Measurements from ENCODE around the gene CYP11A1.

The CYP11A1 gene

DNA sequence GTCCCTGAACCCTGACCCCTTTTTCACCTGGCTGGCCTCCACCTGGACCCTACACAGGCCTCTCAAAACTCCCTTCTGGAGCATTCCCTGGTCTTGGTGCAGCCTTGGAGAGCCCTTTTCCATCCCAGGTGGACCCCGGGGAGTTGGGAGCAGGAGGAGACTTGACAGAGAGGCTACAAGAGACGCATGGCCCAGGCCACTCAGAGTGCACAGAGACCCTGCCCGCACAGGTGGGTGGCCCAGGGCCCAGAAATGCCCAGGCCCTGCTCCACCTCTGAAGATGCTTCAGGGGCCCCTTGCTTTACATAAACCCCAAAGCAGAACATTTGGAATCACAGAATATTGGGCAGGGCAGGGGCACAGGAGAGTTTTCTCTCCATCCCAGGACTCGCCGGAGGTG is 34.4 kb downstream of the CYP11A1 start:
- Histone ChIP-seq H3K4me3 (no peak overlapping the region), H3K27ac (no peak overlapping the region)

DNA sequence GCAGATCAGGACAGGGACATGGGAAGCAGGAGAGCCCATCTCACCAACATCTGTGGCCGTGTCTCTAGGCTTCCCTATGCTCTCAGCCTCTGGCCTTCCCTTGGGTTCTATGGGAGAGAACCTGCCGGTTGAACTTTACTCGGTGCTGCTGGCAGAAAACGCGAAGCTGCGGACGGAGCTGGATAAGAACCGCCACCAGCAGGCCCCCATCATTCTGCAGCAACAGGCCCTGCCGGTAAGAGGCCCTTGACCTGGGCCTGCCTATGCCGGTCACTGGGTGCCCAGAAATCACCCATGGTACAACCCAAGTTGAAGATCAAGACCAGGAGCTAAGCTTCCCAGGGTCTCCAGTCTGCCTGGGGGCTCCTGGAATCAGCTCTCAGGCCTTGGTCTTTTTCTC is 34.8 kb downstream of the CYP11A1 start:
- H3K4me3 ChIP-seq, result no peak overlapping the region
- H3K27ac ChIP-seq, result no peak overlapping the region

DNA sequence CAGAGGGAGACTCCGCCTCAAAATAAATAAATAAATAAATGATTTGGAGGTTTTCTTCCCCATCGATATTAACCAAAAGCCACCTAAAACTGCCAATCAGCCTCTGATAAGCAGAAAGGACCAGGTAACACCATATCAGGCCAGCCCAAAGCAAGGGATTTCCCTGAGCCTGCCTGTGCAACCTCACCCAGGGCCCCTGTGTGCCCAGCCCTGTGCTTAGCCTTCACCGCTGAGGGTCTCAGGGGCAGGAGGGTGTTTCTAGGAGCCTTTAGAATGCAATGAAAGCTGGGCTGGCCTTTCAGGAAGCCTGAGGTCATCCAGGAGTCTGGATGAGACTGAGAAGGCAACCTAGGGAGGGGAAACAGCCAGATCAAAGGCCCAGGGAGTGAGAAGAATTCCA is 35.4 kb downstream of the CYP11A1 start:
- Histone ChIP-seq H3K27ac (no peak overlapping the region), H3K4me3 (no peak overlapping the region)

DNA sequence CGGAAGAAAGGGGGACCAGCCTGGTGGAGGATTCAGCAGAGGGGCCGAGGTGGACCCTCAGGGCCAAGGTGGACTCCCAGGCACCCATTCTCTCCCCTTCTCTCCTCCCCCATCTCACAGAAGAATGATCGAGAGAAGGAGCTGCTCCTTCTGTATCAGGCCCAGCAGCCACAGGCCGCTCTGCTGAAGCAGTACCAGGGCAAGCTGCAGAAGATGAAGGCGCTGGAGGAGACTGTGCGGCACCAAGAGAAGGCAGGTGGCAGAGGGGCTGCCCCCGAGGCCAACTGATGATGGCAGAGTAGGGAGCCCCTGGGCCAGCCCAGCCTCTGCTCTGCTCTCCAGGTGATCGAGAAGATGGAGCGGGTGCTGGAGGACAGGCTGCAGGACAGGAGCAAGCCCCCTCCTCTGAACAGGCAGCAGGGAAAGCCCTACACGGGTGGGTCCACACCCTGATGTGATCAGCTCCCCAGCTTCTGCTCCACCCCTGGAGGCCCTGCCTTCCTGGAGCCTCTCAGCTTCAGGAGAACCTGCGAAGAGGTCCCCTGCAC is 36.5 kb downstream of the CYP11A1 start:
- no peak overlapping the region for H3K27ac ChIP-seq
- H3K4me3 ChIP-seq, result no peak overlapping the region

DNA sequence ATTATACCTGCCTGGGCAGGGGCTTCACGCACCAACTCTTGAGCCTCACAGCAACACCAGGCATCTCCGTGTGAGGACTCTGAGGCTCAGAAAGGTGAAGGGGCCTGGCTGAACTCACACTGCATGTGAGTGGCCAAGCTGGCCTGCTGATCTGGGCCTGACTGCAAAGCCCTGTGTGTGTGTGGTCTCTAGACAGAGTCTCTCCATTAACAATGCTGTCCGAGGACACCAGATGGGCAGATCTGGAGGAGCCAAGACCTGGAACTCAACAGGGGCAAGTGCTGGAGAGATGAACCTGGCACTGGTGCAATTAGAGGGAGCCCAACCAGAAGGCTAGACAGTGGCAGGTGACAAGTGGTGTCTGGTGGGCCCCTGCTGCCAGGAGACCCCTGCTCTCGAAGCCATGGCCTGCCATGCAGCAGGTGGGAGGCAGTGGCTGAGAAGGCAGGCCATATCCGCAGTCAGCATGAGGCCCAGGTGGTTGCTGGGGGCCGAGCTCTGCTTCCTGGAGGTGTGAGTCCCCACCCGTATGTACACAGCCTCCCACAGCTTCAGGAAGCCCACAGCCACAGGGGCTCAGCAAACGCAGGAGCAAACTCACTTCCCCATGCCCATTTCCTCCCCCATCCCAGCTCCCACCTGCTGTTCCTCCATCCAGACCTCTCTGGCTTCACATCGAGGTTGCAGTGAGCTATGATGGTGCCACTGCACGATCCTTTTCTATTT is 39.0 kb downstream of the CYP11A1 start:
- H3K27ac ChIP-seq, result no peak overlapping the region
- H3K4me3 ChIP-seq, result no peak overlapping the region

DNA sequence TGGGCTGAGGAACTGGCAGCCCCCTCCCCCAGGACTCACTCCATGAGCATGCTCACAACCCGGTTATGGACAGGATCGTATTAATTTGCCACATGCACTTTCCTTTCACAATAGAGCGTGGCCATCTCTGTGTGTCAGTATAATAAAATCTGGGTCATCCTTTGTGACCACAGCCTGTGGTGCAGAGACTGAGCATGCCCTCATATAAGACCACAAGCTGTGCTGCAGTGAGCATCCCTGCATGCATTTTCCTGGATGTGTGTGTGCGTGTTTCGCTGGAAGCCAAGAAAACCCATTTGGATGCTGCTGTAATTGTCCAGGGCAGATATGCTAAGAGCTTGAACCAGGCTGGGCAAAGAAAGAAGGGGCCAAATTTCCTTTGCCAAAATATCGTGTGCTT is 39.7 kb downstream of the CYP11A1 start:
- Histone ChIP-seq H3K27ac (no peak overlapping the region), H3K4me3 (no peak overlapping the region)

DNA sequence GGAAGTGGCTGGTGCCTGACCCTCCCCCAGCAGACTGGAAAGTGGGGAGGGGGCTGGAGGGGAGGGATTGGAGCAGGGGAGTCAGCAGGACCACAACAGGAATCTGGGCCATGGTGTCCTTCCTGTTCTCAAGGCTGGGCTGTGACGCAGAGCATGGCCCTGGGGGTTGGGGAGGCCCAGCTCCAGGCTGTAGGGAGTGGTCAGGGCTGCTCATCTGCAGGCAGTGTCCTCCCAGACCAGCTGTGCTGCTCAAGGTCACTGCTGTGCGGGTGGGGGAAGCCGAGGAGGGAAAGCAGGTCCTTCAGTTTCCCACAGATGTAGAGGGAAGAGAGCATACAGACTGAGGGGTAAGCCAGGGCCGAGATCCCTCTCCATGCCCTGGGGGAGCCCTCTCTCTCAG is 40.7 kb downstream of the CYP11A1 start:
- Histone ChIP-seq H3K27ac (no peak overlapping the region), H3K4me3 (no peak overlapping the region)

DNA sequence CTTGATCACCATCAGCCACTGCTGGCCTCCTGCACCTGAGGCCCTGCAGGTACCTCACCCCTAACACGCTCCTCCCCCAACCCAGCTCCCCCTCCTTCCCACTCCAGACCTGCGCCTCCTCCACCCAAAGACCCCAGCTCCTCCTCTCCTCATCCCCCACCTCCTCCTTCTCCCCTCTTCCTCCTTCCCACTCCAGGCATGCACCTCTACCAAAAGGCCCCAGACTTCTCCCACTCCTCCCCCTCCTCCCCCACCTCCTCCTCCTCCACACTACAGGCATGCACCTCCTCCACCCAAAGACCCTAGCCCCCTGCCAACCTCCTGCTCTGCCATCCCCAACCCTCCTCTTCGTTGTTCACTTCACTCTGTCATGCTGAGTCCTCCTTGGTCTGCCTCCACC is 42.7 kb downstream of the CYP11A1 start:
- Histone ChIP-seq H3K4me3 (no peak overlapping the region), H3K27ac (no peak overlapping the region)

DNA sequence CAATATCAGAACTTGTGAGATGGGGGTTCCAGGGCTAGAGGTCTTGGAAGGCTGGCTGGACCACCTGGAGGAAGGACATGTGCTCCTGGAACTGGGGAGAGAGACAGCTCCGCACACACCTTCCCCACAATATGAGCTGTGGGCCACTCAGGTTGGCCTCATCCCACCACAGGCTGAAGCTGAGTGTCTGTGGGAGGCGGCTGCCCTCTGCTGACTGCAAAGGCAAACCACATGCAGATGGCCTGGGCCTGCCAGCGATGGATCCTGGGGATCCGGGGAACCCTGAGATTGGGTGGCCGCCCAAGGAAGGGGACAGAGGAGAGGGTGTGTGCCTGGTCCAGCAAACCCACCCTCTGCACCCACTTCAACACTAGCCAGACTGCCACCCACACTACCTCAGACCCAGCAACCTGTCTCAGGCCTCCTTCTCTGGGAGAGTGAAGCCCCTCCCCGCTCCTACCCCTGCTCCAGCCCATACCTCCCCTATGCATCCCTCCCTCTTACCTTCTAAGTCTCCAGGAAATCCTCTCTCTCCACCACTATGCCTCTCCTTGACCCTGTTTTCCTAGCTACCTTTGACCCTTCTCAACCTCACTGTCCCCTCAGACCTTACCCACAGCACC is 44.8 kb downstream of the CYP11A1 start:
- no peak overlapping the region for H3K27ac ChIP-seq
- H3K4me3 ChIP-seq, result no peak overlapping the region

DNA sequence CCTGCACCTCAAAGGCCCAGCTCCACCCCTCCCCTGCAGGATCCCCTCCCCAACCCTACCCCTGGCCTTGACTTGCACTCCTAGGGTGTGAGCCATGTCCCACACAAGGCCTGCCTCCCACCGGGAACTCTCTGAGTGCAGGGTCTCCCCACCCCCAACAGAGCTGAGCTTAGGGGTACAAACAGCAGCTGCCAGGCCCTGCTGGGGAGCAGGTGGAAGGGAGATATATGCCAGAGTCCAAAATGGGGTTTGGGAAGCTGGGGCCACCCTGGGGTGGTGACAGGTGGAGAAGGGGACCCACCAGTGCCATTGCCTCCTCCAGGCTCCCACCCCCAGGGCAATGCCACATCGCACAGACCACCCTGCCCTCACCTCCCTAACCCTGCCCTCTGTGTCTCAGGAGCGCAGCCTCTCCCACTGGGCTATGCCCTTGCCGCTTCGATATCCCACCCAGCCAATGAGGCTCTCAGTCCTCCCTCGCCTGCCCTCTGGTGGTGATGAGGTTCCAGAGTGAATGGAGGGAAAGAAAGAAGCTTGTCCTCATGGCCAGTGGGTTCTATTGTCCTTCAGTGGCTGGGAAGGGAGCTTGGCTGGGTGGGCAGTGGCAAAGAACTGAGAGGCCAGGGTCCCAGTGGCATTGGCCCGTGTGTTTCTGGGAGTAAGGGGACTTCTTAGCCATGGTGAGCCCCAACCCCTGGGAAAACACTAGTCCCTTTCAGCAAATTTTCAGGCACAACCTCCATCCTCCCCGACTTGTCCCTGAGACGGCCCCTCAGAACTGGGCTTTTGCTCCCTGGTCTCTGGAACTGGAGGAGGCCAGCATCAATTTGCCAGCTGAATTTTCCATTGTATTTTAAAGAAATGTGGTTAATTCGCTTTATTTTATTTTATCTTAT is 46.8 kb downstream of the CYP11A1 start:
- H3K4me3 ChIP-seq, result no peak overlapping the region
- peak overlapping the region in 2 of 21 experiments; percentile 22 to 77 for H3K27ac ChIP-seq

DNA sequence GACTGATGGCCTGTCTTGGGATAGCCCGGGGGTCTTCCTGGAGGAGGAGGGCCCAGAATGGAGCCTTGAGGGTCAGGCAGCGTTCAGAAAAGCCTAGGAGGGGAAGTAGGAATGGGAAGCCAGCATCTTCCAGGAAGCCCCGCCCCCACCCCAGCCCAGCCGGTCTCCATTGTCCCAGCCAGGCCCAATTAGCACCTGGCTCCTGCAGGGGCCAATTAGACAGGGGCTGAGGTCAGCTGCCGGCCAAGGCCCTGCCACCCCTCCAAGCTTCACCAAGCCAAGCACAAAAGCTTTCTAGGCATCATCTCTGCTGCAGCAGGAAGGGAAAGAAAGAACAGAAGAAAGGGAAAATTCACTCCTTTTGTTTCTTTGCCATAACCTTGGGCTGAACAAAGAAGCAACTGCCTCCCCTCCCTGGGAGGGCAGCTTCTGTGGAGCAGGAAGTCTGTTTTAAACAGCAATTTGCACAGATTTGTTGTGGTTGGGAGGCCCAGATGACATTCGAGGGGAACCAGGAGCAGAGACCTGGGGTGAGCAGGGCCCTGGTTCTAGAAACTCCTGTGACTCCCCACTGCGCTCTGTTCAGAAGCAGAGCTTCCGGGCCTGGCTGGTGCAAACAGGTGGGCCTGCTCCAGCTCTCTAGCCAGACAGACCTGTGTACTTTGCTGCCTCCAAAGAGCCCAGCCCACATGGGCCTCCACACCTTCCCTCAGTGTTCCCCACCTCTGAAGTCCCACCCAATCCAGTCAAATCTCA is 47.7 kb downstream of the CYP11A1 start:
- no peak overlapping the region for H3K4me3 ChIP-seq
- H3K27ac ChIP-seq, result peak overlapping the region in 5 of 21 experiments; percentile 7 to 79 (median 24)

DNA sequence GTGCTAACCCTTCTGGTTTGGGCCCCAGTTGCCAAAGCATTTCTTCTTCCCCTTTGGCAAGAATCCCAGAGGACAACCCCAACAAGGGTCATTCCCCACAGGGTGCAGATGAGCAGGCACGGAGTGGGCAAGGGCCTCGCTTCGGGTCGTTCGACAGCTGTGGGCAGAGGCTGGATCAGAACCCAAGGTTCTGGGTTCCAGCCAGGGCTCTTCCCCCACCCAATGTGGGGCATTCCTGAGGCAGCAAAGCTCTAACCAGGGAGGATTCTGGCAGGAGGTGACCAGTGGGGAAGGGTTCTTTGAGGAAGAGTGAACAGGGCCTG is 48.3 kb downstream of the CYP11A1 start:
- H3K27ac ChIP-seq, result peak overlapping the region in 5 of 21 experiments; percentile 7 to 79 (median 24)
- H3K4me3 ChIP-seq, result no peak overlapping the region

DNA sequence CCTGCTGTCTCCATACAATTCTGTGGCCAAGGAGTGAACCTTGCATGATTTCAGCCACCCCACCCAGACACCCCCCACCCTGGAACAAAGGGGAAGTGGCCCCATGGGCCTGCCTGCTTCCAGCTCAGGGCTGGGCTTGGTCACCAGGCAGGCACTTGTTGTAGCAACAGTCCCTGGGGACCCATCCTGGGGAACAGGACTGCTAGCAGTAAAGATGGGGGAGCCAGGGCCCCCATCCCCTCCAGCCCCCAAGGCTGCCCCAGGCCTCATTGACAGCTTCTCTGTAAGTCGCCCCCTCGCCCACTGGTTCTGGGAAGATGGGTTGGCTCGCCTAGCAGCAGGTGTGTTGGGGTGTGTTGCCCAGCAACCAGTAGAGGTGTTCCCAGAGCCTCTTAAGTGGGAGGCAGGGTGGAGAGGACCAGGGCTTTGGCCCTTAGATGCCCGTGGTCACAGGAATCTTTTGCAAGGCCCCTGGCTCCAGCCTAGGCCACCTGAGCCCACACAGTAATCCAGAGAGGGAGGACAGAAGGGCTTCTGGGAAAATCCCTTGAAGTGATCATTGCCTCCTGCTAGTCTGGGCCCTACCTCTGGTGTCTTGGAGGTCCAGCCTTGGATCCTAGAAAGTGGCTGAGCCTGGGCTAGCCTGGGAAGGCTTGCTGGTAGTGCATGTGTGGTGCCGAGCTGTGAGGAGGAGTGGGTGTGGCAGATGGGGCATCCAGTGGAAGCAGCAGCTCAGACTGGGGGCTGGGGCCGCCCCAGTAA is 48.9 kb downstream of the CYP11A1 start:
- Histone ChIP-seq H3K4me3 (no peak overlapping the region), H3K27ac (peak overlapping the region in 9 of 21 experiments; percentile 44 to 79 (median 61))

DNA sequence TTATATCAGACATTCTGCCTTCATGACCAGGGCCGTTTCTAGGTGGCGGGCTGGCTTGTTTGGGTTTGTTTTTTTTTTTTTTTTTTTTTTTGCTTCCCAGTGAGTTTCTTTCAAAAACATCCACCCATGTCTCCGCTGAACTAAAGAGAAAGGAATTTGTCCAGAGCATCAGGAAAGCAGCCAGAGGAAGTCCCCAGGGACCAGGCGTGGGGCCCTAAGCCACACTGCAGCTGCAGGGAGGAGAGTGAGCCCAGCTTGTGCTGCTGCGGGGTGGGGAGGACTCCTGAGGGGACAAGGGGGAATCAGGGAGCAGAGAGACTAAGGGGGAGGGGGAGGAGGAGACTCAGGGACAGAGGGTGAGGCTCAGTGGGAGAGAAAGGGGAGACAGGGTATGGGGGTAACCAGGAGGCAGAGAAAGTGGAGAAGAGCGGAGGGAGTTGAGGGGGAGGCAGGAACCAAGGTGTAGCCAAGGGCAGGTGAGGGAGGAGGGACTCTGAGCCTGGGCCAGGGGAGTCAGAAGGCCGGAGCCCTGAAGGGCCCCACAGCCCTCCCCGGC is 49.5 kb downstream of the CYP11A1 start:
- Histone ChIP-seq H3K4me3 (no peak overlapping the region), H3K27ac (peak overlapping the region in 14 of 21 experiments; percentile 14 to 83 (median 62))

DNA sequence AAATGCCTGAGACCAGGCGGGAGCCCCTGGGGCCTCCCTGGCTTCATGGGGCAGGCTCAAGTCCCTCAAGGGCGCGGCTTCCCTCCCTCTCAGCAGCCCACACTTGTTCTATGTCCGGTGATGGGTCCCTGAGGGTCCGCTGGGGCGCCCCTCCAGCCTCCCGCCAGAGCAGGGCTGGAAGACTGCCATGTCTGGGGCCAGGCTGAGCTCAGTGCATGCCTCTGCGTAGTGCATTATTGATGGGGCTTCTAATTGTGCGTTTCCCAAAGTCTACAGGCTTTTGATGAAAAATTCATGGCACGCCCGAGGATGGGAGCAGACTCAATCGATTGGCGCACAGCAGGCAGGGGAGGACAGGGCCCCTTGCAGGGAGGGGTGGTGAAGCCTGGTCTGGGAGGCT is 51.3 kb downstream of the CYP11A1 start:
- H3K4me3 ChIP-seq, result no peak overlapping the region
- peak overlapping the region in 3 of 21 experiments; percentile 21 to 75 (median 47) for H3K27ac ChIP-seq

DNA sequence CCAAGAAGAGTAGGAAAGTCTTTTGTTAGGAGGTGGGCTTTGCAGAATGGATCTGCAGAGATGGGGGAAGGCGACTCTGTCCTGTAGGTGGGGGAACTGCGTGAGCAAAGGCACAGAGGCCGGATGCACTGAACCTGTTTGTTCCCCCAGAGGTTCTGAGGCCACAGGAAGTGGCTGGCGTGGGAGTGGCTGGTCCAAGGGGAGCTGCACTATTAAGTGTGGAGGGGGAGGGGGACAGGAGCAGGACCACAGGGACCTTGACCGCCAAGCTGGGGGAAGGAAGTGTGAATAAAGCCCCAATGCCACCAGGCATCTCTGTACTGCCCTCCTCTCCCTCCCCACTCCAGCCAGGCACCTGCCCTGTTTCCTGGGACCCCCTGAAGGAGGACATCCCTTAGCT is 51.8 kb downstream of the CYP11A1 start:
- no peak overlapping the region for H3K4me3 ChIP-seq
- peak overlapping the region in 4 of 21 experiments; percentile 21 to 52 (median 36) for H3K27ac ChIP-seq

DNA sequence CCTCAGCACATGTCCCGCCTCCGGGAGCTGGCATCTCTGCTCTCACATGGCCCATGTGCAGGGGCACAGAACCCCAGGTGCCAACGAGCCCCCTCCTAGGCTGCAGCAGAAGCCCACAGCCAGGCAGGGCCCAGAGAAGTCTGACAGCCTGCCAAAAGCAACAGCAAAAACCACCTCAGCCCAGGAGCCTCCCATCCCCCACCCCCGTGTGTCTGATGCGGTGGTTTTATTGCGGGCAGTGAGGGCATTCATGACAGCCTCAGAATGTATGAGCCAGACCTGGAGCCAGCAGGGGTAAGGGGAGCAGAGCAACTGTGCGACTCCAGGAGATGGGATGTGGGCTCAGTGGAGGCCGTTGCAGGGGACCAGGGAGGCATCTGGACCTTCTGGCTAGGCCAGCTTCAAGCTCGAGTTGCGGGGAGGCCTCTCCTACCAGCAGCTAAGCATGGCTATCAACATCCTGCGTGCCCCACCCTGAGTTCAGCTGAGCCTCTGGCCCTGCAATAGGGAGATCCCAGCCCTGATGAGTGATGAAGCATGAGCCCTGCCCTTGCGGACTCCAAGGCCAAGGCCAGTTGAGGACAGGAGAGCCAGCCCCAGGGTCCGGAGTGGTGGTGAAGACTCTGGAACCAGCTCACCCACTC is 52.5 kb downstream of the CYP11A1 start:
- Histone ChIP-seq H3K27ac (peak overlapping the region in 3 of 21 experiments; percentile 25 to 52 (median 26)), H3K4me3 (no peak overlapping the region)

DNA sequence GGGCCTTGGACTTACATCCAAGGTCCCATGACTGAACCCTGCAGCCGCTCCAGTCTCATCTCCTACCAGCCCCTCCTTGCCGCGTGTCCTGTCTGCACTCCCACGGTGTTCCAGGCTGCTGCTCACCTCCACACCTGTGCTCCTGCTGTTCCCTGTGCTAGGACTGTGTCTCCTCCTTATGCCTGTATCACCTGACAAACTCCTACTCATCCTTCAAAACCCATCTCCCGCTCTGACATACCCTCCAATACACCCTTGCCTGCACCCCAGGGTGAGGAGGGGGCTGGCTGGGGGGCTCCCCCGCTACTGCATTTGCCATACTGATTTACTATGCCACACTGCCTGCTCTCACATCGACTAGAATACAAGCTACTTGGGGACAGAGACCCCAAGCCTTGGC is 53.6 kb downstream of the CYP11A1 start:
- H3K27ac ChIP-seq, result no peak overlapping the region

More for the DNA sequence above, 53.6 kb downstream of the CYP11A1 start:
- no peak overlapping the region for H3K4me3 ChIP-seq

Data from skin epidermis (tissue), 12 donors.